Stomach (tissue), 9 donors: ENCODE results near the gene SGF29. TPM values are rescaled to one million over a fixed set of nuclear protein-coding genes. Genes with fewer than 3 reads are reported as not detected.

Source experiments
- DNase-seq, 2 donors: peaks; one replicate each; pipeline versions ENCODE4 v3.0.0 to v3.0.0-alpha.2; 2013 to 2019
- H3K27ac ChIP-seq, 5 donors: fragments of 200-600 bp in 4 of 5; sonication (generic) in 4 of 5; one replicate each; pipeline ENCODE4 v1.5.1; 2013 to 2019; ENCODE audit warnings: mild to moderate bottlenecking in 1 of 5, moderate library complexity in 1 of 5
- H3K27me3 ChIP-seq, 3 donors: fragments of 200-600 bp; sonication (generic); one replicate each; pipeline ENCODE4 v1.5.1; 2017 to 2019; ENCODE audit warnings: mixed run types in 1 of 3
- H3K36me3 ChIP-seq, 4 donors: fragments of 200-600 bp; sonication (generic); 1 replicate in 3 of 4; 2 replicates in 1 of 4; pipeline ENCODE4 v1.5.1; 2016 to 2019
- H3K4me1 ChIP-seq, 4 donors: fragments of 200-600 bp; sonication (generic); one replicate each; pipeline ENCODE4 v1.5.1; 2016 to 2019
- H3K4me3 ChIP-seq, 4 donors: fragments of 200-600 bp; sonication (generic) in 3 of 4; one replicate each; pipeline ENCODE4 v1.5.1; 2016 to 2019; ENCODE audit warnings: mild to moderate bottlenecking in 1 of 4
- H3K9me3 ChIP-seq, 4 donors: fragments of 200-600 bp; sonication (generic); one replicate each; pipeline ENCODE4 v1.5.1; 2016 to 2019
- EP300 ChIP-seq: sonication (generic); formaldehyde crosslinking; IDR thresholded peaks from one replicate; pipeline ENCODE4 v1.6.1; 2017; ENCODE audit warnings: antibody characterized with exemption
- POLR2A ChIP-seq, 4 donors: fragments of 450-650 bp; IDR thresholded peaks; one replicate each; pipeline ENCODE4 v1.6.1; 2016; ENCODE audit warnings: antibody characterized with exemption in 4 of 4, control low read depth in 2 of 4, mild to moderate bottlenecking in 1 of 4, moderate library complexity in 1 of 4
- POLR2AphosphoS5 ChIP-seq, 3 donors: sonication (generic); formaldehyde crosslinking; IDR thresholded peaks; one replicate each; pipeline ENCODE4 v1.6.1; 2016; ENCODE audit warnings: antibody characterized with exemption in 3 of 3
- WGBS, 5 donors: extraction: QIAGEN DNeasy Blood & Tissue Kit in 3 of 5; methylation state at CpG; one replicate each; pipeline versions ENCODE4 v1.1.5 to v1.1.7; 2013 to 2018; 5-methylcytosine and 5-hydroxymethylcytosine counted together
- intact Hi-C: fragments of 100-400 bp; cut with DNase I; formaldehyde crosslinking; loops from one replicate; pipeline ENCODE4 v1.15.1; 2023; ENCODE audit warnings: low total_unique reads
- polyA plus RNA-seq, 3 donors: library from polyadenylated mRNA; stranded (reverse); fragments of 200-250 nt; gene quantifications; one replicate each; pipeline ENCODE4 v1.2.3, GENCODE V29; 2013
- total RNA-seq, 5 donors: library from RNA; depleted of rRNA; stranded (reverse); fragments of >200 nt; gene quantifications; one replicate each; pipeline versions ENCODE4 v1.1.0 to v1.2.3, GENCODE V29; 2014 to 2016
- TF ChIP-seq, protein P1 (sequence below), 7 experiments: fragments of 450-650 bp in 4 of 7; fragments of 200-600 bp in 3 of 7; sonication (generic) in 3 of 7; IDR thresholded peaks; one replicate each; pipeline ENCODE4 v1.5.1; 2016 to 2019; ENCODE audit warnings: antibody characterized with exemption in 7 of 7, control low read depth in 2 of 7, mild to moderate bottlenecking in 1 of 7
- donor health status: healthy with polysubstance abuse.
- donor health status: Bipolar disorder and iron deficiency.
- donor health status: healthy.

The SGF29 gene
- total and polyA plus RNA-seq, 8 donors: 4.3 to 115 (median 33.0) TPM

DNA sequence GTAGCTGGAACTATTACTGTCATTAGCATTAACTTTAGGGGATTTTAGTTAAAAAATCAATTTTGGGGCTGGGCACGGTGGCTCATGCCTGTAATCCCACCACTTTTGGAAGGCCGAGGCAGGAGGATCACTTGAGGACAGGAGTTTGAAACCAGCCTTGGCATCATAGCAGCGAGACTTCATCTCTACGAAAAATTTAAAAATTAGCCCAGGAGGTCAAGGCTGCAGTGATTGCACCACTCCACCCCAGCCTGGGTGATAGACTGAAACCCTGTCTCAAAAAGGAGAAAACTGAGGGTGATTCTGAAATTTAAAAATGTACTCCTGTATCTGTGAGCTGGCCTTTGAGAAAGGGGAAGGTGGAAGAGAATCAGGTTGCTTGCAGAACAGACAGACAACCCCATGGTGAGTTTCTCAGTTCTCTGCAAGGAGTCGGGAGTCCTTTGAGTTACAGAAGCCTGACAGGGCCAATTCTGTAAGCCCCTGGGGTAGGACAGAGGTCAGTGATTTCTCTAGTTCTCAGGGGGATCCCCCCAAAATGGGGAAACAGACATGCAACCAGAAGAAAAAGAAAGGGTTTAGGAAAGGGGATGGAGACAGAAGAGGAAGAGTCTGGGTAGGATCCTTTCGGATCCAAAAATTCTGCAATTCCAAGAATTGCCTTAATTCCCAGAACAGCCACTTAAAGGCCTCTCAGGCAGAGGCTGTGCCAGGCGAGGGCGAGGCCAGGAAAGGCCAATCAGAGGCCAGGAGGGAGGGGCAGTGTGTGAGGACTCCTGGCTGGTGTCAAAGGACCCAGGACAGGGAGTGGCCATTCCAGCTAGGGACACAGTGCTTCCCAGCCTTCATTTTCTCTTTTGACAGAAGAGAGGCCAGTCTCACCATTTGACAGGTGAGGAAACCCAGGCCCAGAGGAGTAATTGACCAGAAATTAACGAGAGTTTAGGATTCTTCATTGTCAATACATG lies 21.7 kb upstream of the SGF29 start:
- DNase-seq: peak; percentile 64 to 90
- intact Hi-C loops: no loop called here
- Histone ChIP-seq H3K27ac (peak overlapping the region; percentile 43 to 93 (median 76)), H3K9me3 (no peaks in the 10 kb centered on the region), H3K4me3 (no peak overlapping the region), H3K4me1 (peaks cover 28 to 73% (median 47%) of the 10 kb centered on the region in 4 donors), H3K27me3 (no peaks in the 10 kb centered on the region), H3K36me3 (peaks cover 0 to 31% (median 13%) of the 10 kb centered on the region in 4 donors)
- TF ChIP-seq, protein P1, sequence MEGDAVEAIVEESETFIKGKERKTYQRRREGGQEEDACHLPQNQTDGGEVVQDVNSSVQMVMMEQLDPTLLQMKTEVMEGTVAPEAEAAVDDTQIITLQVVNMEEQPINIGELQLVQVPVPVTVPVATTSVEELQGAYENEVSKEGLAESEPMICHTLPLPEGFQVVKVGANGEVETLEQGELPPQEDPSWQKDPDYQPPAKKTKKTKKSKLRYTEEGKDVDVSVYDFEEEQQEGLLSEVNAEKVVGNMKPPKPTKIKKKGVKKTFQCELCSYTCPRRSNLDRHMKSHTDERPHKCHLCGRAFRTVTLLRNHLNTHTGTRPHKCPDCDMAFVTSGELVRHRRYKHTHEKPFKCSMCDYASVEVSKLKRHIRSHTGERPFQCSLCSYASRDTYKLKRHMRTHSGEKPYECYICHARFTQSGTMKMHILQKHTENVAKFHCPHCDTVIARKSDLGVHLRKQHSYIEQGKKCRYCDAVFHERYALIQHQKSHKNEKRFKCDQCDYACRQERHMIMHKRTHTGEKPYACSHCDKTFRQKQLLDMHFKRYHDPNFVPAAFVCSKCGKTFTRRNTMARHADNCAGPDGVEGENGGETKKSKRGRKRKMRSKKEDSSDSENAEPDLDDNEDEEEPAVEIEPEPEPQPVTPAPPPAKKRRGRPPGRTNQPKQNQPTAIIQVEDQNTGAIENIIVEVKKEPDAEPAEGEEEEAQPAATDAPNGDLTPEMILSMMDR (IDR thresholded peaks at IDR 0.05): no peak
- TF ChIP-seq POLR2AphosphoS5 (IDR thresholded peaks at IDR 0.05): peak; percentile 48 to 77 (median 71)
- 50 to 69% (median 62%) methylated on average over 9 of the region's 9 CpGs for WGBS, 5 donors

GRCh38 chr16:28532940-28533647 lies 20.6 kb upstream of the SGF29 start:
- Histone ChIP-seq H3K27ac (peak overlapping the region; percentile 71 to 93 (median 78)), H3K9me3 (no peaks in the 10 kb centered on the region), H3K36me3 (peaks cover 0 to 34% (median 13%) of the 10 kb centered on the region in 4 donors), H3K27me3 (no peaks in the 10 kb centered on the region), H3K4me3 (no peak overlapping the region), H3K4me1 (peaks cover 32 to 74% (median 52%) of the 10 kb centered on the region in 4 donors)
- no peak for DNase-seq
- intact Hi-C loops: no loop called here
- 68 to 84% (median 74%) methylated on average over 5 of the region's 5 CpGs for WGBS, 5 donors
- TF ChIP-seq EP300: no peak
- TF ChIP-seq POLR2AphosphoS5 (IDR thresholded peaks at IDR 0.05): no peak
- TF ChIP-seq, protein P1 (IDR thresholded peaks at IDR 0.05): no peak
- TF ChIP-seq POLR2A (IDR thresholded peaks at IDR 0.05): no peak

GRCh38 chr16:28534542-28535373 lies 19.0 kb upstream of the SGF29 start:
- intact Hi-C loops: no loop called here
- Histone ChIP-seq H3K27ac (peak overlapping the region in 4 of 5 donors; percentile 25 to 93 (median 76)), H3K4me1 (peaks cover 39 to 80% (median 58%) of the 10 kb centered on the region in 4 donors), H3K9me3 (no peaks in the 10 kb centered on the region), H3K36me3 (peaks cover 0 to 34% (median 13%) of the 10 kb centered on the region in 4 donors), H3K27me3 (no peaks in the 10 kb centered on the region), H3K4me3 (no peak overlapping the region)
- peak in 1 of 2 donors; percentile 47 for DNase-seq
- 52 to 77% (median 71%) methylated on average over 5 of the region's 5 CpGs for WGBS, 5 donors
- TF ChIP-seq, protein P1 (IDR thresholded peaks at IDR 0.05): no peak
- TF ChIP-seq POLR2AphosphoS5 (IDR thresholded peaks at IDR 0.05): peak; percentile 17 to 40 (median 24)

- Histone ChIP-seq H3K9me3 (no peaks in the 10 kb centered on the region), H3K36me3 (peaks cover 0 to 34% (median 13%) of the 10 kb centered on the region in 4 donors), H3K4me3 (peak overlapping the region; percentile 45 to 71 (median 52)), H3K27me3 (no peaks in the 10 kb centered on the region), H3K4me1 (peaks cover 37 to 85% (median 60%) of the 10 kb centered on the region in 4 donors), H3K27ac (peak overlapping the region; percentile 22 to 95 (median 92))
- TF ChIP-seq, protein P1 (IDR thresholded peaks at IDR 0.05): no peak
- TF ChIP-seq POLR2A (IDR thresholded peaks at IDR 0.05) (no peak), EP300 (no peak), POLR2AphosphoS5 (IDR thresholded peaks at IDR 0.05) (no peak)
- DNase-seq: no peak
- intact Hi-C loops: no loop called here
- WGBS, 5 donors: 35 to 66% (median 61%) methylated on average over 6 of the region's 6 CpGs
Measured at GRCh38 chr16:28537076-28537475, 16.6 kb upstream of the SGF29 start.
